Choroid plexus epithelial cell (primary cell): ENCODE measurements around the gene USP43.

Source experiments
- DNase-seq: peaks from one replicate; pipeline ENCODE4 v3.0.0-alpha.2; 2010; ENCODE audit warnings: low read depth
- H3K4me3 ChIP-seq: 2 replicates; pipeline ENCODE4 v1.5.1; 2011; ENCODE audit warnings: low read depth, mild to moderate bottlenecking, control low read depth, low read length, moderate library complexity
- CTCF ChIP-seq: conservative IDR thresholded peaks from 2 replicates; pipeline ENCODE4 v1.5.1; 2011; ENCODE audit warnings: low read depth, mild to moderate bottlenecking, control low read depth, inconsistent platforms, low read length, moderate library complexity

Gene USP43

GRCh38 chr17:9676084-9676483, 30.8 kb downstream of the USP43 start:
- DNase-seq: peak; percentile 45
- TF ChIP-seq CTCF: peak; percentile 54

GRCh38 chr17:9676820-9677310, 31.5 kb downstream of the USP43 start:
- H3K4me3 ChIP-seq: no peak overlapping the region
- DNase-seq: peak; percentile 74
- no peak for TF ChIP-seq CTCF

More at GRCh38 chr17:9676084-9676483, 30.8 kb downstream of the USP43 start:
- H3K4me3 ChIP-seq: no peak overlapping the region

- no peak for TF ChIP-seq CTCF
- DNase-seq: no peak
- no peak overlapping the region for H3K4me3 ChIP-seq
Measured at GRCh38 chr17:9677411-9677810, 32.1 kb downstream of the USP43 start.

- no peak for TF ChIP-seq CTCF
- H3K4me3 ChIP-seq: no peak overlapping the region
- DNase-seq: no peak
Measured at GRCh38 chr17:9677896-9678295, 32.6 kb downstream of the USP43 start.

GRCh38 chr17:9684955-9685621, 39.8 kb downstream of the USP43 start:
- H3K4me3 ChIP-seq: no peak overlapping the region
- peak; percentile 23 for DNase-seq
- TF ChIP-seq CTCF: no peak

- no peak for TF ChIP-seq CTCF
- no peak for DNase-seq
- no peak overlapping the region for H3K4me3 ChIP-seq
Measured at GRCh38 chr17:9693755-9694154, 48.4 kb downstream of the USP43 start.

GRCh38 chr17:9696279-9697044, 51.1 kb downstream of the USP43 start:
- TF ChIP-seq CTCF: no peak
- no peak overlapping the region for H3K4me3 ChIP-seq
- DNase-seq: no peak
